HG02642 (cell line): ENCODE results near the gene SGMS1.
"Not testable (repeated sequence)": the region's sequence is repeated elsewhere in the genome, so short reads cannot be mapped to it uniquely, and the experiment has no call there.

Experiments used
- ATAC-seq: cut with Tn5 transposase; IDR thresholded peaks from one replicate; pipeline ENCODE4 v1.9.1; 2021; ENCODE audit warnings: mild to moderate bottlenecking; ENCODE audit not compliant: unreplicated experiment, poor library complexity

SGMS1 gene

GRCh38 chr10:50542871-50543270, 80.9 kb downstream of the SGMS1 start:
- no peak for ATAC-seq

- peak; percentile 45 for ATAC-seq
These were observed 81.8 kb downstream of the SGMS1 start for GRCh38 chr10:50541921-50542320.

GRCh38 chr10:50541317-50541716, 82.4 kb downstream of the SGMS1 start:
- ATAC-seq = no peak

GRCh38 chr10:50540826-50541122, 83.0 kb downstream of the SGMS1 start:
- ATAC-seq = peak; percentile 10

GRCh38 chr10:50540069-50540825, 83.5 kb downstream of the SGMS1 start:
- ATAC-seq = peak; percentile 50

GRCh38 chr10:50538555-50539398, 85.0 kb downstream of the SGMS1 start:
- peak; percentile 52 for ATAC-seq

- ATAC-seq = no peak
These were observed 87.0 kb downstream of the SGMS1 start for GRCh38 chr10:50536617-50537240.

GRCh38 chr10:50534748-50535376, 88.9 kb downstream of the SGMS1 start:
- not testable (repeated sequence) for ATAC-seq

GRCh38 chr10:50533296-50533695, 90.5 kb downstream of the SGMS1 start:
- no peak for ATAC-seq

- ATAC-seq = no peak
These were observed 92.2 kb downstream of the SGMS1 start for GRCh38 chr10:50531388-50532077.

GRCh38 chr10:50529660-50530059, 94.1 kb downstream of the SGMS1 start:
- ATAC-seq = no peak

GRCh38 chr10:50528206-50528605, 95.5 kb downstream of the SGMS1 start:
- ATAC-seq = no peak

- ATAC-seq = no peak
These were observed 96.2 kb downstream of the SGMS1 start for GRCh38 chr10:50527442-50528043.

- no peak for ATAC-seq
These were observed 97.6 kb downstream of the SGMS1 start for GRCh38 chr10:50526185-50526584.

GRCh38 chr10:50523357-50523756, 100.4 kb downstream of the SGMS1 start:
- no peak for ATAC-seq

- ATAC-seq = no peak
These were observed 100.8 kb downstream of the SGMS1 start for GRCh38 chr10:50522908-50523307.

GRCh38 chr10:50520115-50520514, 103.6 kb downstream of the SGMS1 start:
- no peak for ATAC-seq

GRCh38 chr10:50517626-50518025, 106.1 kb downstream of the SGMS1 start:
- no peak for ATAC-seq

- no peak for ATAC-seq
These were observed 107.6 kb downstream of the SGMS1 start for GRCh38 chr10:50516171-50516570.

GRCh38 chr10:50515420-50515819, 108.3 kb downstream of the SGMS1 start:
- ATAC-seq = no peak
